Breast epithelium (tissue), 4 donors: ENCODE results near the gene ARHGAP8. TPM values are rescaled to one million over a fixed set of nuclear protein-coding genes. Genes with fewer than 3 reads are reported as not detected.

Source experiments
- DNase-seq, 2 donors: peaks; one replicate each; pipeline ENCODE4 v3.0.0-alpha.2; 2019; ENCODE audit warnings: low spot score in 2 of 2
- H3K27ac ChIP-seq, 2 donors: fragments of 200-600 bp; sonication (generic) in 1 of 2; one replicate each; pipeline ENCODE4 v1.5.1; 2016 to 2019; ENCODE audit warnings: mild to moderate bottlenecking in 1 of 2
- H3K27me3 ChIP-seq, 2 donors: fragments of 200-600 bp; sonication (generic) in 1 of 2; one replicate each; pipeline versions ENCODE4 v1.5.1 to v1.6.0; 2017 to 2019; ENCODE audit warnings: control low read depth in 1 of 2, mild to moderate bottlenecking in 1 of 2
- H3K36me3 ChIP-seq: fragments of 200-600 bp; one replicate; pipeline ENCODE4 v1.5.1; 2019
- H3K4me1 ChIP-seq, 2 donors: fragments of 200-600 bp; sonication (generic); one replicate each; pipeline ENCODE4 v1.5.1; 2016 to 2019; ENCODE audit warnings: control low read depth in 1 of 2
- H3K4me3 ChIP-seq, 3 donors: fragments of 200-600 bp; sonication (generic); 1 replicate in 2 of 3; 2 replicates in 1 of 3; pipeline ENCODE4 v1.5.1; 2016 to 2019; ENCODE audit warnings: mild to moderate bottlenecking in 3 of 3, moderate library complexity in 2 of 3
- H3K9me3 ChIP-seq, 2 donors: fragments of 200-600 bp; sonication (generic) in 1 of 2; one replicate each; pipeline ENCODE4 v1.5.1; 2016 to 2019; ENCODE audit warnings: control low read depth in 1 of 2
- CTCF ChIP-seq, 3 donors: fragments of 450-650 bp; IDR thresholded peaks; one replicate each; pipeline ENCODE4 v1.5.1; 2016 to 2017; ENCODE audit warnings: antibody characterized with exemption in 3 of 3, mild to moderate bottlenecking in 3 of 3, moderate library complexity in 3 of 3
- POLR2A ChIP-seq: fragments of 450-650 bp; IDR thresholded peaks from one replicate; pipeline ENCODE4 v1.6.1; 2016; ENCODE audit warnings: antibody characterized with exemption, mild to moderate bottlenecking, moderate library complexity
- POLR2AphosphoS5 ChIP-seq, 3 donors: sonication (generic); formaldehyde crosslinking; IDR thresholded peaks; one replicate each; pipeline ENCODE4 v1.6.1; 2017; ENCODE audit warnings: antibody characterized with exemption in 3 of 3
- intact Hi-C: fragments of 100-400 bp; cut with DNase I; formaldehyde crosslinking; loops from one replicate; pipeline ENCODE4 v1.15.1; 2023; ENCODE audit warnings: low total_unique reads
- total RNA-seq, 3 donors: library from RNA; depleted of rRNA; stranded (reverse); fragments of >200 nt; gene quantifications; one replicate each; pipeline ENCODE4 v1.1.0, GENCODE V29; 2016

Gene ARHGAP8
- total RNA-seq, 3 donors from 2014 or later = 9.8 to 39.4 (median 32.4) TPM

- H3K27ac ChIP-seq = no peak overlapping the region
- DNase-seq = no peak
- H3K9me3 ChIP-seq = no peaks in the 10 kb centered on the region
- H3K27me3 ChIP-seq = no peaks in the 10 kb centered on the region
- H3K4me3 ChIP-seq = no peak overlapping the region
- peaks cover 8 to 9% of the 10 kb centered on the region in 2 donors for H3K4me1 ChIP-seq
- TF ChIP-seq CTCF (IDR thresholded peaks at IDR 0.05) (no peak), POLR2A (no peak)
- intact Hi-C loops = no loop called here
- H3K36me3 ChIP-seq = no peaks in the 10 kb centered on the region
Measured at GRCh38 chr22:44706488-44706887, 45.9 kb upstream of the ARHGAP8 start.

GRCh38 chr22:44707178-44707577 lies 45.2 kb upstream of the ARHGAP8 start:
- intact Hi-C loops = no loop called here
- Histone ChIP-seq H3K27me3 (no peaks in the 10 kb centered on the region), H3K36me3 (no peaks in the 10 kb centered on the region), H3K27ac (no peak overlapping the region), H3K4me3 (no peak overlapping the region), H3K4me1 (peaks cover 8 to 9% of the 10 kb centered on the region in 2 donors), H3K9me3 (no peaks in the 10 kb centered on the region)
- no peak for TF ChIP-seq POLR2AphosphoS5 (IDR thresholded peaks at IDR 0.05)
- no peak for DNase-seq

GRCh38 chr22:44707752-44708151 lies 44.6 kb upstream of the ARHGAP8 start:
- DNase-seq = no peak
- no peaks in the 10 kb centered on the region for H3K27me3 ChIP-seq
- no peaks in the 10 kb centered on the region for H3K36me3 ChIP-seq
- no peaks in the 10 kb centered on the region for H3K9me3 ChIP-seq
- H3K4me1 ChIP-seq = peaks cover 8 to 9% of the 10 kb centered on the region in 2 donors
- TF ChIP-seq CTCF (IDR thresholded peaks at IDR 0.05) (no peak), POLR2AphosphoS5 (IDR thresholded peaks at IDR 0.05) (no peak), POLR2A (no peak)
- no peak overlapping the region for H3K4me3 ChIP-seq
- intact Hi-C loops = no loop called here
- no peak overlapping the region for H3K27ac ChIP-seq

- Histone ChIP-seq H3K27me3 (no peaks in the 10 kb centered on the region), H3K9me3 (no peaks in the 10 kb centered on the region), H3K27ac (peak overlapping the region in 1 of 2 donors; percentile 7), H3K4me3 (no peak overlapping the region), H3K4me1 (peaks cover 0 to 5% of the 10 kb centered on the region in 2 donors), H3K36me3 (no peaks in the 10 kb centered on the region)
- intact Hi-C loops = loop anchor here (10.0 kb wide), 1 partner anchor 1435 kb away; no protein-coding TSS in a partner anchor
- no peak for DNase-seq
- TF ChIP-seq POLR2AphosphoS5 (IDR thresholded peaks at IDR 0.05) (no peak), POLR2A (no peak), CTCF (IDR thresholded peaks at IDR 0.05) (no peak)
Measured at GRCh38 chr22:44709881-44710392, 42.4 kb upstream of the ARHGAP8 start.

GRCh38 chr22:44710474-44711240 lies 41.7 kb upstream of the ARHGAP8 start:
- Histone ChIP-seq H3K4me1 (peaks cover 0 to 5% of the 10 kb centered on the region in 2 donors), H3K27ac (peak overlapping the region in 1 of 2 donors; percentile 15), H3K27me3 (no peaks in the 10 kb centered on the region), H3K9me3 (no peaks in the 10 kb centered on the region), H3K36me3 (no peaks in the 10 kb centered on the region), H3K4me3 (peak overlapping the region in 1 of 3 donors; percentile 11)
- TF ChIP-seq CTCF (IDR thresholded peaks at IDR 0.05) = no peak
- intact Hi-C loops = loop anchor here (10.0 kb wide), 1 partner anchor 1434 kb away; no protein-coding TSS in a partner anchor
- no peak for DNase-seq
